ENCODE data around the gene TOP3B. TPM values are rescaled to one million over a fixed set of nuclear protein-coding genes. Genes with fewer than 3 reads are reported as not detected.

Gene TOP3B
- total and polyA plus RNA-seq, 9 of the 15 experiments (the other 6 are each of a cell fraction or from before 2014, with no cell fraction given) = 3.0 to 188 (median 112) TPM

- TF ChIP-seq MGA (IDR thresholded peaks at IDR 0.05) (no peak), ZNF586 (CRISPR knock-in tag; conservative IDR thresholded peaks at IDR 0.05) (peak; percentile 72; the same call in 1 of the 2 replicates), THAP12 (CRISPR knock-in tag; IDR thresholded peaks at IDR 0.05) (no peak), STAT5B (CRISPR knock-in tag; IDR thresholded peaks at IDR 0.05) (0 out of 2 replicates have a peak, but pooled peaks have one; percentile 47), NR3C1 (CRISPR knock-in tag; IDR thresholded peaks at IDR 0.05) (peak; percentile 16; the same call in 1 of the 2 replicates), ZNF699 (CRISPR knock-in tag; IDR thresholded peaks at IDR 0.05; ENCODE audit: insufficient replicate concordance) (no peak), DPF2 (IDR thresholded peaks at IDR 0.05) (no peak), PTTG1 (tag; IDR thresholded peaks at IDR 0.05; ENCODE audit: low read depth) (no peak), HMG20A (CRISPR knock-in tag; conservative IDR thresholded peaks at IDR 0.05) (no peak), TAF7 (tag; IDR thresholded peaks at IDR 0.05) (no peak), ELK1 (CRISPR knock-in tag; IDR thresholded peaks at IDR 0.05) (0 out of 2 replicates have a peak, but pooled peaks have one; percentile 29), ADNP (tag; IDR thresholded peaks at IDR 0.05) (no peak), MAZ (CRISPR knock-in tag; conservative IDR thresholded peaks at IDR 0.05 in 1 of 2, IDR thresholded peaks at IDR 0.05 in 1 of 2) (no peak), EGR1 (conservative IDR thresholded peaks at IDR 0.05) (no peak), ZNF217 (CRISPR knock-in tag; IDR thresholded peaks at IDR 0.05) (no peak)
These were observed 31.7 kb upstream of the TOP3B start (continued) for GRCh38 chr22:22014285-22014659.
